HL-60 (cell line): ENCODE measurements around the gene ACACA.
"Not testable (repeated sequence)": the region's sequence is repeated elsewhere in the genome, so short reads cannot be mapped to it uniquely, and the experiment has no call there.

Experiments used
- DNase-seq, 2 experiments: peaks; one replicate each; pipeline ENCODE4 v3.0.0-alpha.2; 2010 to 2020; ENCODE audit warnings: low read depth in 1 of 2, low spot score in 1 of 2
- H3K27ac ChIP-seq: fragments of 250-450 bp; sonication (Bioruptor Pico); replicated peaks from 2 replicates; pipeline ENCODE4 v1.5.1; 2020; ENCODE audit warnings: mild to moderate bottlenecking, moderate library complexity
- H3K27me3 ChIP-seq: fragments of 250-450 bp; sonication (Bioruptor Pico); 2 replicates; pipeline ENCODE4 v1.5.1; 2021; ENCODE audit warnings: mild to moderate bottlenecking, moderate library complexity; ENCODE audit not compliant: insufficient read depth, poor library complexity, severe bottlenecking
- H3K4me3 ChIP-seq: replicated peaks from 2 replicates; pipeline ENCODE4 v1.5.1; 2011; ENCODE audit warnings: mild to moderate bottlenecking, control low read depth, low read length; ENCODE audit not compliant: insufficient read depth
- GABPA ChIP-seq: IDR thresholded peaks from 2 replicates; pipeline ENCODE4 v1.6.1; 2012; ENCODE audit warnings: low read depth
- POLR2AphosphoS5 ChIP-seq: IDR thresholded peaks from 2 replicates; pipeline ENCODE4 v1.6.1; 2012; ENCODE audit warnings: low read depth
- SPI1 ChIP-seq: IDR thresholded peaks from 2 replicates; pipeline ENCODE4 v1.6.1; 2012; ENCODE audit warnings: low read depth, mild to moderate bottlenecking, borderline replicate concordance
- TF ChIP-seq, protein P1 (sequence below): IDR thresholded peaks from one replicate; pipeline ENCODE4 v1.5.1; 2011; ENCODE audit warnings: low read length, control low read depth, inconsistent platforms; ENCODE audit not compliant: insufficient read depth
- TF ChIP-seq, protein P2 (sequence below): IDR thresholded peaks from 2 replicates; pipeline ENCODE4 v1.6.1; 2012; ENCODE audit warnings: low read depth; ENCODE audit not compliant: insufficient replicate concordance

The ACACA gene

DNA sequence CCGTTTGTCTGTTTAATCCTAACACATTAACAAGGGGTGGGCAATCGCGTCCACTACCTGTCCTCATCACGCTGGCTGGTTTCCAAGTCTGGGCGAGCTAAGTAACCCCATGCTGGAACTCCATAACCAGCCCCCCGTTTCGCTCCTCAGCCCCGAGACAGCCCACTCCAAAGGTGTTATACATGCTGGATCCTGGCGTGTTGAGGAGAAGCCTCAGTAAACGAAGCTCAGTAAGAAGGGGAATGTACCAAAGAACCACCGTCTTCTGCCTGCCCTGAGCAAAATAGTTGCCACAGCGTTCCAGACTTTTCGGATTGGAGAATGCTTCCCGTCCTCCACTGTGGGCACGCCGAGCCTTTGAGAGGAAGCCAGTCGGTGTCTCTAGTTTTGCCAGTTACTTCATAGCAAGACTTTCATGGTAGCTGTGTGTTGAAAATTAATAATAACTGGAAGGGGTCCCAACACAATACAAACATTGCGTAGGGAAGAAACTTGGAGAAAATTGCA, 46.9 kb downstream of the ACACA start:
- H3K4me3 ChIP-seq = peak overlapping the region; percentile 97
- TF ChIP-seq SPI1 = no peak
- no peak for TF ChIP-seq POLR2AphosphoS5
- TF ChIP-seq, protein P1, sequence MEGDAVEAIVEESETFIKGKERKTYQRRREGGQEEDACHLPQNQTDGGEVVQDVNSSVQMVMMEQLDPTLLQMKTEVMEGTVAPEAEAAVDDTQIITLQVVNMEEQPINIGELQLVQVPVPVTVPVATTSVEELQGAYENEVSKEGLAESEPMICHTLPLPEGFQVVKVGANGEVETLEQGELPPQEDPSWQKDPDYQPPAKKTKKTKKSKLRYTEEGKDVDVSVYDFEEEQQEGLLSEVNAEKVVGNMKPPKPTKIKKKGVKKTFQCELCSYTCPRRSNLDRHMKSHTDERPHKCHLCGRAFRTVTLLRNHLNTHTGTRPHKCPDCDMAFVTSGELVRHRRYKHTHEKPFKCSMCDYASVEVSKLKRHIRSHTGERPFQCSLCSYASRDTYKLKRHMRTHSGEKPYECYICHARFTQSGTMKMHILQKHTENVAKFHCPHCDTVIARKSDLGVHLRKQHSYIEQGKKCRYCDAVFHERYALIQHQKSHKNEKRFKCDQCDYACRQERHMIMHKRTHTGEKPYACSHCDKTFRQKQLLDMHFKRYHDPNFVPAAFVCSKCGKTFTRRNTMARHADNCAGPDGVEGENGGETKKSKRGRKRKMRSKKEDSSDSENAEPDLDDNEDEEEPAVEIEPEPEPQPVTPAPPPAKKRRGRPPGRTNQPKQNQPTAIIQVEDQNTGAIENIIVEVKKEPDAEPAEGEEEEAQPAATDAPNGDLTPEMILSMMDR = no peak
- TF ChIP-seq GABPA = no peak
- TF ChIP-seq, protein P2, sequence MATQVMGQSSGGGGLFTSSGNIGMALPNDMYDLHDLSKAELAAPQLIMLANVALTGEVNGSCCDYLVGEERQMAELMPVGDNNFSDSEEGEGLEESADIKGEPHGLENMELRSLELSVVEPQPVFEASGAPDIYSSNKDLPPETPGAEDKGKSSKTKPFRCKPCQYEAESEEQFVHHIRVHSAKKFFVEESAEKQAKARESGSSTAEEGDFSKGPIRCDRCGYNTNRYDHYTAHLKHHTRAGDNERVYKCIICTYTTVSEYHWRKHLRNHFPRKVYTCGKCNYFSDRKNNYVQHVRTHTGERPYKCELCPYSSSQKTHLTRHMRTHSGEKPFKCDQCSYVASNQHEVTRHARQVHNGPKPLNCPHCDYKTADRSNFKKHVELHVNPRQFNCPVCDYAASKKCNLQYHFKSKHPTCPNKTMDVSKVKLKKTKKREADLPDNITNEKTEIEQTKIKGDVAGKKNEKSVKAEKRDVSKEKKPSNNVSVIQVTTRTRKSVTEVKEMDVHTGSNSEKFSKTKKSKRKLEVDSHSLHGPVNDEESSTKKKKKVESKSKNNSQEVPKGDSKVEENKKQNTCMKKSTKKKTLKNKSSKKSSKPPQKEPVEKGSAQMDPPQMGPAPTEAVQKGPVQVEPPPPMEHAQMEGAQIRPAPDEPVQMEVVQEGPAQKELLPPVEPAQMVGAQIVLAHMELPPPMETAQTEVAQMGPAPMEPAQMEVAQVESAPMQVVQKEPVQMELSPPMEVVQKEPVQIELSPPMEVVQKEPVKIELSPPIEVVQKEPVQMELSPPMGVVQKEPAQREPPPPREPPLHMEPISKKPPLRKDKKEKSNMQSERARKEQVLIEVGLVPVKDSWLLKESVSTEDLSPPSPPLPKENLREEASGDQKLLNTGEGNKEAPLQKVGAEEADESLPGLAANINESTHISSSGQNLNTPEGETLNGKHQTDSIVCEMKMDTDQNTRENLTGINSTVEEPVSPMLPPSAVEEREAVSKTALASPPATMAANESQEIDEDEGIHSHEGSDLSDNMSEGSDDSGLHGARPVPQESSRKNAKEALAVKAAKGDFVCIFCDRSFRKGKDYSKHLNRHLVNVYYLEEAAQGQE = no peak
- peak overlapping the region; percentile 54 for H3K27ac ChIP-seq
- H3K27me3 ChIP-seq = no peaks in the 10 kb centered on the region
- DNase-seq = peak in 1 of 2 experiments; percentile 9

DNA sequence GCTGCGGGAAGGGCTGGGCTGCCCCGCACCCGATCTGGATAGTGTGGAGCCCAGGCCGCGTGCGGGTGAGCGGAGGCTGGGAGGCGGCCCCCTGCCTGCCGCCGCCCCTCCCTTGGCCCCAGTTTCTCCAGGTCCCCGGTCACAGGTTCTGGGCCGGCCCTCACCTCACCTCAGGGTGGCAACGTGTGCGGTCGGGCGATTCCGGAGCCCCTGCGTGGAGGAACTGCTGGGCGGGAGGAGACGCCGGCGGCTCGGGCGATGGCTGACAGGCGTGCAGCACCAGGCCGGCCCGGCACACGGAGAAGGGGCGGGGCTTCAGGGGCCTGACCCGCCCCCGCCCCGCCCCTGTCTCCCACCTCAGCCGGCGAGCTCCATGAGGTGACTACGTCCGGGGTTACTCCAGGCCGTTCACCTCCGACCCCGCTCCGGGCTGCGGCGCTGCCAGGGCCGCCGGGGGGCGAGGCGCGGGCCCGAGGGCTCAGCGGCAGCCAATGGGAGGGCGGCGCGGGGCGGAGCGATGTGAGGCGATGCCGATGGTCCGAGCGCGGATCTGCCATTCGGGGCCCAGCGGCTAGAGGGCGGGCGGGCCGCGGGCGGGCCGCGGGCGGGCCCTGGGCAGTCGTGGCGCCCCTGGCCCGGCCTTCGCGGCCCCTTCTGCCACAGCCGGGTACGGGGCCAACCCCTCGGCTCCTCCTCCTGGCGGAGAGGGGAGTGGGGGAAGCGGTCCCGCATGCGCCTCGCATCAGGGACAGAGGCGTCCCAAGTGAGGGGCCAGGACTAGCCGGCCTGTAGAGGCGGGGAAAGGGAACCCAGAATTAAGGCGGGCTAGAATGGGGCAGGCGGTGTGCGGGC, 47.6 kb downstream of the ACACA start:
- peak; percentile 39; the same call in 1 of the 2 replicates for TF ChIP-seq GABPA
- TF ChIP-seq, protein P1 = no peak
- TF ChIP-seq, protein P2 = no peak
- TF ChIP-seq SPI1 = no peak
- peak; percentile 38 for TF ChIP-seq POLR2AphosphoS5
- peak overlapping the region; percentile 70 for H3K27ac ChIP-seq
- peak overlapping the region; percentile 97 for H3K4me3 ChIP-seq
- peak; percentile 88 to 93 for DNase-seq
- no peaks in the 10 kb centered on the region for H3K27me3 ChIP-seq

DNA sequence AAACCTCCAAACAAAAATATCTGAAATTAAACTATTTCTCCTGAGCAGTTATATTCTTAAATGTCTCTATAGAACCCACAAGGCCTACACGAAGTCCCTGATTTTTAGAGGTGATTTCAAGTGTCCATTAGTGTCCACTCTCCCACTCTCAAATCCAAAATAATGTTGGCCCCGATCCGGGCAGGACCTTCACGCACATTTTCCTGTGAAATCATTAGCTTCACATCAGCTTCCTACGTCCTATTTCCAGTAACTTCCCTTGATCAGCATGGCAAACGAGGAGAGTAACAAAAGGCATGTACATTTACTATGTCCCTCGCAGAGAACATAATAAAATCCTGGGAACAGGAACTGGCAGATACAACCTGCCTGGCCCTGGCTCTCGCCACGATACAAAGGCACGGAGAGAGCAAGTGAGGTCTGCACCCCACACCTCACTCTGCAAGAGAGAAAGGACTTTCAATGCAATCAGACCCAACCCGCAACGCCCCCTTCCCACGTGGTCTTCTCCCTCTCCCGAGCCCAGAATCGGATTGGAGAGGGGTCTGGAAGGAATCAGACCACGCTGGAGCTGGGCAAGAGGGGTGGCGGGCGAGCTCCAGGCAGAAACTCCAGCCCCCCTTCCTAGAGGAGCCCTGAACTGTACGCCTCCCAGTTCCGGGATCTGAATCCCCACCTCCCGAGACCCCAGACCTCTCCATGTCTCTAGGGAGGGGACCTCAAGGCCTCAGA, 48.4 kb downstream of the ACACA start:
- Histone ChIP-seq H3K27me3 (no peaks in the 10 kb centered on the region), H3K4me3 (peak overlapping the region; percentile 97), H3K27ac (peak overlapping the region; percentile 70)
- TF ChIP-seq POLR2AphosphoS5 = 0 out of 2 replicates have a peak, but pooled peaks have one; percentile 41
- no peak for TF ChIP-seq GABPA
- TF ChIP-seq SPI1 = peak; percentile 31; the same call in 1 of the 2 replicates
- TF ChIP-seq, protein P2 = no peak
- TF ChIP-seq, protein P1 = no peak
- peak in 1 of 2 experiments; percentile 51 for DNase-seq

DNA sequence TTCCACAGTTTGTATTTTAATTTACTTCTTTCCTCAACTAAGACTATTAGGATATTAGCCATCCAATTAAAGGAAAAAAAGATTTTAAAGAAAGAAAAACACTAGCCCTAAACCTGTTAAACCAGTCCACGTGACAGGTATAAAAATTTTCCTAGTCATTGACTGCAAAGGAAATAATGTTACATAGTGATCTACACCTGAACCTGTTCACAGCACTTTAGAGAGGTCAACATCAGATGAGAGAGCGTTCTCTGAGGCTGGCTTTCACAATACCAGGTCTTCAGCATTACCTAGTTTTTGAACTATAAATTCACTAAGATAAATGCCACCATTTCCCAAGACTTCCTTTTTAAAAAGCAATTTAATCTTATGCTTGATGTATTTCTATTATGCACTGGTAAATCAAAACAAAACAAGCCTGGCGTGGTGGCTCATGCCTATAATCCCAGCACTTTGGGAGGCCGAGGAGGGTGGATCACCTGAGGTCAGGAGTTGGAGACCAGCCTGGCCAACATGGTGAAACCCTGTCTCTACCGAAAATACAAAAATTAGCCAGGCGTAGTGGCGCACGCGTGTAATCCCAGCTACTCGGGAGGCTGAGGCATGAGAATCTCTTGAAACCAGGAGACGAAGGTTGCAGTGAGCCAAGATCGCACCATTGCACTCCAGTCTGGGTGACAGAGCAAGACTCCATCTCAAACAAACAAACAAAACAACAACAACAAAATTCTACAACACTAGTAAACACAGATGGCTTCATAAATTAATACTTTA, 49.7 kb downstream of the ACACA start:
- not testable (repeated sequence) for DNase-seq, H3K27me3 ChIP-seq, H3K27ac ChIP-seq
- H3K4me3 ChIP-seq = peak overlapping the region; percentile 97; the same call in 1 of the 2 replicates
